Adrenal gland (tissue), 5 donors: Measurements from ENCODE around the gene DAGLB.

Experiments used
- CTCF ChIP-seq, 6 experiments: fragments of 450-650 bp in 4 of 6; fragments of 200-600 bp in 2 of 6; sonication (generic) in 1 of 6; IDR thresholded peaks; 1 replicate in 5 of 6; 2 replicates in 1 of 6; pipeline versions ENCODE4 v1.5.1 to v1.8.0; 2016 to 2021; ENCODE audit warnings: antibody characterized with exemption in 6 of 6, mild to moderate bottlenecking in 2 of 6, moderate library complexity in 1 of 6
- POLR2A ChIP-seq, 2 donors: fragments of 450-650 bp; IDR thresholded peaks; one replicate each; pipeline ENCODE4 v1.6.1; 2017; ENCODE audit warnings: antibody characterized with exemption in 2 of 2, mild to moderate bottlenecking in 2 of 2, moderate library complexity in 1 of 2
- donor health status: DM: no; HTN: no; CAD: no.

- TF ChIP-seq CTCF (IDR thresholded peaks at IDR 0.05) (peak in 1 of 6 experiments; percentile 12), POLR2A (IDR thresholded peaks at IDR 0.05) (peak; percentile 72 to 89)
Measured at GRCh38 chr7:6447581-6448199, at the start of gene DAGLB.
